Mammary epithelial cell (primary cell): ENCODE data around the gene ARID1B.

Source experiments
- CTCF ChIP-seq, 2 donors: IDR thresholded peaks in 1 of 2; conservative IDR thresholded peaks in 1 of 2; 2 replicates each; pipeline ENCODE4 v1.5.1; 2011 to 2012; ENCODE audit warnings: inconsistent platforms in 2 of 2, low read length in 2 of 2, mild to moderate bottlenecking in 2 of 2, control low read depth in 1 of 2, low read depth in 1 of 2; ENCODE audit not compliant: insufficient read depth in 1 of 2; ENCODE audit errors: extremely low read depth in 1 of 2
- EZH2 ChIP-seq: IDR thresholded peaks from 2 replicates; pipeline ENCODE4 v1.6.1; 2012; ENCODE audit warnings: low read length, inconsistent platforms, borderline replicate concordance

- TF ChIP-seq EZH2 (no peak), CTCF (conservative IDR thresholded peaks at IDR 0.05 in 1 of 2, IDR thresholded peaks at IDR 0.05 in 1 of 2; ENCODE audit: extremely low read depth in 1 of 2, insufficient read depth in 1 of 2, low read depth in 1 of 2, low read length in 2 of 2) (no peak)
Observed at GRCh38 chr6:157213426-157213825, 436.2 kb downstream of the ARID1B start.
